Measurements from ENCODE around the gene CYP2F1. TPM values are rescaled to one million over a fixed set of nuclear protein-coding genes. Genes with fewer than 3 reads are reported as not detected.
"Not testable (repeated sequence)": the region's sequence is repeated elsewhere in the genome, so short reads cannot be mapped to it uniquely, and the experiment has no call there.

CYP2F1 gene
- total and polyA plus RNA-seq, 3 experiments from 2014 or later: not detected

DNA sequence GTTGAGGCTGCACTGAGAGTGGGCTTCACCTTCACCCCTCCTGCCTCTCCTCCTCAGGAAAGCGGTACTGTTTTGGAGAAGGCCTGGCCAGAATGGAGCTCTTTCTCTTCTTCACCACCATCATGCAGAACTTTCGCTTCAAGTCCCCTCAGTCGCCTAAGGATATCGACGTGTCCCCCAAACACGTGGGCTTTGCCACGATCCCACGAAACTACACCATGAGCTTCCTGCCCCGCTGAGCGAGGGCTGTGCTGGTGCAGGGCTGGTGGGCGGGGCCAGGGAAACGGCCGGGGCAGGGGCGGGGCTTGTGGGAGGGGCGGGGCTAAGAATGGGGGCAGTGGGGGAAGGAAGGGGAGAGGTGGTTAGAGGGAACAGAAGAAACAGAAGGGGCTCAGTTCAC, 18.5 kb upstream of the CYP2F1 start:
- Mint-ChIP-seq H3K9me3 (peaks cover 0 to 7% (median 2%) of the 10 kb centered on the region in 5 donors), H3K4me3 (no peak overlapping the region), H3K27me3 (peaks cover 36 to 57% of the 10 kb centered on the region in 2 donors), H3K27ac (no peak overlapping the region), H3K4me1 (peaks cover 3 to 11% (median 3%) of the 10 kb centered on the region in 3 donors), H3K36me3 (peaks cover 0 to 6% (median 0%) of the 10 kb centered on the region in 3 donors)
- DNase-seq: no peak
- H3K36me3 ChIP-seq (ENCODE audit: insufficient read depth, low read length): no peaks in the 10 kb centered on the region
- H3K4me3 ChIP-seq (ENCODE audit: low read length): no peak overlapping the region
- H3K4me1 ChIP-seq (ENCODE audit: insufficient read depth, low read length): no peaks in the 10 kb centered on the region
- no peak overlapping the region for H3K27ac ChIP-seq (ENCODE audit: low read depth, low read length)
- ChIA-PET CTCF (no interaction called here), POLR2A (no interaction called here)
- peaks cover 7% of the 10 kb centered on the region for H3K27me3 ChIP-seq (ENCODE audit: insufficient read depth, low read length, poor library complexity, severe bottlenecking)
- no peaks in the 10 kb centered on the region for H3K9me3 ChIP-seq (ENCODE audit: low read length)

DNA sequence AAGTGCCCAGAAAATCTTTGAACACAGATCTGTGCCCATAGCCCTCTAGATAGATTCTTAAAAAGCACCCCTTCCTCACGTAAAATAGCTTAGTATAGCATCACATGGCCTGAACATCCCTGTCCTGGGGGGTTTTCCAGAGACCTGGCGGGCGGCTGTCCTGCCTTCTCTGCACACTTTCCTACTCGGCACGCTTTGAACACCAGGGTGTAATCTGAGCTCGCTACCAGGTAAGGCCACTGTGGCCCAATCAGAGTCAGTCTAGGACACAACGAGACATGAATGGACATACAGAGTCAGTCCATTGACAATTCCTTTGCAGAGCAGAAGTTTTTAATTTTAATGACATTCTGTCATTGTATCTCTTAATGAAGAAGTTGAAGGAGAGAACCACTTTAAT, 17.9 kb upstream of the CYP2F1 start:
- Histone ChIP-seq H3K4me3 (ENCODE audit: low read length) (no peak overlapping the region), H3K27ac (ENCODE audit: low read depth, low read length) (no peak overlapping the region), H3K27me3 (ENCODE audit: insufficient read depth, low read length, poor library complexity, severe bottlenecking) (peaks cover 7% of the 10 kb centered on the region), H3K36me3 (ENCODE audit: insufficient read depth, low read length) (no peaks in the 10 kb centered on the region), H3K4me1 (ENCODE audit: insufficient read depth, low read length) (no peaks in the 10 kb centered on the region), H3K9me3 (ENCODE audit: low read length) (no peaks in the 10 kb centered on the region)
- peaks cover 33 to 51% of the 10 kb centered on the region in 2 donors for H3K27me3 Mint-ChIP-seq
- peaks cover 3 to 11% (median 3%) of the 10 kb centered on the region in 3 donors for H3K4me1 Mint-ChIP-seq
- ChIA-PET CTCF (no interaction called here), POLR2A (no interaction called here)
- H3K27ac Mint-ChIP-seq: no peak overlapping the region
- peak overlapping the region in 1 of 7 donors; percentile 29 for H3K4me3 Mint-ChIP-seq
- DNase-seq: no peak
- H3K9me3 Mint-ChIP-seq: peaks cover 2 to 13% (median 4%) of the 10 kb centered on the region in 5 donors
- H3K36me3 Mint-ChIP-seq: peaks cover 0 to 10% (median 0%) of the 10 kb centered on the region in 3 donors

DNA sequence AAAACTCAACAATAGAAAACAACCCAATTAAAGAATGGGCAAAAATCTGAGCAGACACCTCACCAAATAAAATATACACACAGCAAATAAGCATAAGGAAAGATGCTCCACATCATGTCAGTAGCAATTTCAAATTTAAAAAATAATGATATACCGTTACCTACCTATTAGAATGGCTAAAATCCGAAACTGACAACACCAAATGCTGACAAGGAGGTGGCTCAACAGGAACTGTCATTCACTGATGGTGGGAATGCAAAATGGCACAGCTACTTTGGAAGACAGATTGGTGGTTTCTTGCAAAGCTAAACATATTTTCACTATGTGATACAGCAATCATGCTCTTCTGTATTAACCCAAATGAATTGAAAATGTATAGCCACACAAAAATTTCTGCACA, 16.9 kb upstream of the CYP2F1 start:
- H3K9me3 ChIP-seq (ENCODE audit: low read length): no peaks in the 10 kb centered on the region
- peaks cover 28 to 44% of the 10 kb centered on the region in 2 donors for H3K27me3 Mint-ChIP-seq
- H3K4me1 Mint-ChIP-seq: peaks cover 3 to 11% (median 3%) of the 10 kb centered on the region in 3 donors
- no peak overlapping the region for H3K4me3 ChIP-seq (ENCODE audit: low read length)
- CTCF ChIA-PET: no interaction called here
- peaks cover 6% of the 10 kb centered on the region for H3K27me3 ChIP-seq (ENCODE audit: insufficient read depth, low read length, poor library complexity, severe bottlenecking)
- H3K4me3 Mint-ChIP-seq: no peak overlapping the region
- H3K27ac Mint-ChIP-seq: no peak overlapping the region
- POLR2A ChIA-PET: no interaction called here
- no peak overlapping the region for H3K27ac ChIP-seq (ENCODE audit: low read depth, low read length)
- H3K36me3 Mint-ChIP-seq: peaks cover 0 to 19% (median 0%) of the 10 kb centered on the region in 3 donors
- peaks cover 10 to 22% (median 14%) of the 10 kb centered on the region in 5 donors for H3K9me3 Mint-ChIP-seq
- no peaks in the 10 kb centered on the region for H3K36me3 ChIP-seq (ENCODE audit: insufficient read depth, low read length)
- DNase-seq: no peak
- H3K4me1 ChIP-seq (ENCODE audit: insufficient read depth, low read length): no peaks in the 10 kb centered on the region

DNA sequence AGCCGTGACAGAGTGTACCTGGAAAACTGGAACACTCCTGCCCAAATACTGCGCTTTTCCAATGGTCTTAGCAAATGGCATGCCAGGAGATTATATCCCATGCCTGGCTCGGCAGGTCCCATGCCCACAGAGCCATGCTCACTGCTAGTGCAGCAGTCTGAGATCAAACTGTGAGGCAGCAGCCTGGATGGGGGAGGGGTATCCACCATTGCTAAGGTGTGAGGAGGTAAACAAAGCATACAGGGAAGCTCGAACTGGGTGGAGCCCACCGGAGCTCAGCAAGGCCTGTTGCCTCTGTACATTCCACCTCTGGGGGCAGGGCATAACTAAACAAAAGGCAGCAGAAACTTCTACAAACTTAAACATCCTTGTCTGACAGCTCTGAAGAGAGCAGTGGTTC, 15.5 kb upstream of the CYP2F1 start:
- Mint-ChIP-seq H3K4me1 (peaks cover 3 to 11% (median 3%) of the 10 kb centered on the region in 3 donors), H3K27me3 (peaks cover 27 to 30% of the 10 kb centered on the region in 2 donors), H3K4me3 (no peak overlapping the region), H3K36me3 (peaks cover 0 to 22% (median 0%) of the 10 kb centered on the region in 3 donors), H3K9me3 (peaks cover 10 to 25% (median 16%) of the 10 kb centered on the region in 5 donors), H3K27ac (no peak overlapping the region)
- POLR2A ChIA-PET: no interaction called here
- no peaks in the 10 kb centered on the region for H3K4me1 ChIP-seq (ENCODE audit: insufficient read depth, low read length)
- H3K9me3 ChIP-seq (ENCODE audit: low read length): no peaks in the 10 kb centered on the region
- H3K36me3 ChIP-seq (ENCODE audit: insufficient read depth, low read length): no peaks in the 10 kb centered on the region
- CTCF ChIA-PET: no interaction called here
- no peaks in the 10 kb centered on the region for H3K27me3 ChIP-seq (ENCODE audit: insufficient read depth, low read length, poor library complexity, severe bottlenecking)
- no peak overlapping the region for H3K27ac ChIP-seq (ENCODE audit: low read depth, low read length)
- no peak for DNase-seq
- no peak overlapping the region for H3K4me3 ChIP-seq (ENCODE audit: low read length)

DNA sequence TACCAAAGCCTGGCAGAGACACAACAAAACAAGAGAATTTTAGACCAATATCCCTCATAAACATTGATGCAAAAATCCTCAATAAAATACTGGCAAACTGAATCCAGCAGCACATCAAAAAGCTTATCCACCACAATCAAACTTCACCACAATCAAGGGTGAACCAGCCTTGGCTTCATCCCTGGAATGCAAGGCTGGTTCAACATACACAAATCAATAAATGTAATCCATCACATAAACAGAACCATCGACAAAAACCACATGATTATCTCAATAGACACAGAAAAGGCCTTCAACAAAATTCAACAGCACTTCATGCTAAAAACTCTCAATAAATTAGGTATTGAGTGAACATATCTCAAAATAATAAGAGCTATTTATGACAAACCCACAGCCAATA, 12.0 kb upstream of the CYP2F1 start:
- H3K27me3 ChIP-seq (ENCODE audit: insufficient read depth, low read length, poor library complexity, severe bottlenecking); DNase-seq; CTCF ChIA-PET; POLR2A ChIA-PET; H3K27ac ChIP-seq (ENCODE audit: low read depth, low read length); H3K9me3 ChIP-seq (ENCODE audit: low read length); H3K4me1 ChIP-seq (ENCODE audit: insufficient read depth, low read length); H3K4me1 Mint-ChIP-seq; H3K4me3 Mint-ChIP-seq; H3K36me3 ChIP-seq (ENCODE audit: insufficient read depth, low read length); H3K4me3 ChIP-seq (ENCODE audit: low read length): not testable (repeated sequence)
- H3K27ac Mint-ChIP-seq: peak overlapping the region in 1 of 8 donors; percentile 40
- H3K9me3 Mint-ChIP-seq: peaks cover 15 to 31% (median 22%) of the 10 kb centered on the region in 5 donors
- H3K36me3 Mint-ChIP-seq: peaks cover 0 to 20% (median 0%) of the 10 kb centered on the region in 3 donors
- H3K27me3 Mint-ChIP-seq: peaks cover 9 to 27% of the 10 kb centered on the region in 2 donors

DNA sequence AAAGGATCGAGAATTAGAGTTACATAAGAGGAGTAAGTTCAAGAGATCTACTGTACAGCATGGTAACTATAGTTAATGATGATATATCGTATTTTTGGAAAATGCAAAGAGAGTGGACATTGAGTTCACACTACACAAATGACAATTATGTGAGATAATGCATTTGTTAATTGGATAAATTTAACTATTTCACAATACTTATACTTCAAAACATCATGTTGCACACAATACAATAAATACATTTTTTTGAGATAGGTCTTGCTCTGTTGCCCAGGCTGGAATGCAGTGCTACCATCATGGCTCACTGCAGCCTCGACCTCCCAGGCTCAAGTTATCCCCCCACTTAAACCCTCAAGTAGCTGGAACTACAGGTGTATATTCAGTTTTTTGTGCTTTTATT, 8.1 kb upstream of the CYP2F1 start:
- H3K4me1 ChIP-seq (ENCODE audit: insufficient read depth, low read length): no peaks in the 10 kb centered on the region
- no peak overlapping the region for H3K27ac ChIP-seq (ENCODE audit: low read depth, low read length)
- Mint-ChIP-seq H3K4me3 (no peak overlapping the region), H3K36me3 (peaks cover 0 to 12% (median 0%) of the 10 kb centered on the region in 3 donors), H3K27ac (no peak overlapping the region), H3K27me3 (peaks cover 6 to 16% of the 10 kb centered on the region in 2 donors), H3K9me3 (peaks cover 13 to 20% (median 18%) of the 10 kb centered on the region in 5 donors), H3K4me1 (no peaks in the 10 kb centered on the region)
- ChIA-PET POLR2A (no interaction called here), CTCF (no interaction called here)
- no peaks in the 10 kb centered on the region for H3K27me3 ChIP-seq (ENCODE audit: insufficient read depth, low read length, poor library complexity, severe bottlenecking)
- no peaks in the 10 kb centered on the region for H3K9me3 ChIP-seq (ENCODE audit: low read length)
- H3K36me3 ChIP-seq (ENCODE audit: insufficient read depth, low read length): no peaks in the 10 kb centered on the region
- DNase-seq: no peak
- no peak overlapping the region for H3K4me3 ChIP-seq (ENCODE audit: low read length)

DNA sequence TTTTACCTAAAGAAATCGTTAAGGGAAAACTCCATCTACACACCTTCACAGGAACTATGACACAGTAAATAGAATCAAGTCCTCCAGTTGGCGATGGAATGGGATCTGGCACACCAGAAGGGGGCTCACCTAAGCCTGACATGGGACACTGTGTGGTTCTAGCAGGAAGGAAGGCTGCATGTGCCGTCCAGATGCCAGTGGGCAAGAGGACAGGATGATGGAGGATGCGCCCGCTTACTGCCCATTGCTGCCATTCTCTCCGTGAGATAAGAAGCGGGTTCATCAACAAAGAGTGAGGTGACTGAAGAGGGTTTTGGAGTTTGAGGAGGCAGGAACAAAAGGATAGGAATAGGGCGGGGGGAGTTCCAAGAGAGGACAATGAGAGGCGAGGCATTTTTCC, 2.9 kb upstream of the CYP2F1 start:
- H3K27ac ChIP-seq (ENCODE audit: low read depth, low read length): no peak overlapping the region
- no peaks in the 10 kb centered on the region for H3K27me3 ChIP-seq (ENCODE audit: insufficient read depth, low read length, poor library complexity, severe bottlenecking)
- no peak overlapping the region for H3K27ac Mint-ChIP-seq
- no peaks in the 10 kb centered on the region for H3K36me3 ChIP-seq (ENCODE audit: insufficient read depth, low read length)
- H3K4me3 Mint-ChIP-seq: no peak overlapping the region
- no peaks in the 10 kb centered on the region for H3K4me1 Mint-ChIP-seq
- H3K27me3 Mint-ChIP-seq: peaks cover 3 to 4% of the 10 kb centered on the region in 2 donors
- POLR2A ChIA-PET: no interaction called here
- no peaks in the 10 kb centered on the region for H3K4me1 ChIP-seq (ENCODE audit: insufficient read depth, low read length)
- no peak overlapping the region for H3K4me3 ChIP-seq (ENCODE audit: low read length)
- H3K9me3 ChIP-seq (ENCODE audit: low read length): no peaks in the 10 kb centered on the region
- no peak for DNase-seq
- no peaks in the 10 kb centered on the region for H3K36me3 Mint-ChIP-seq
- CTCF ChIA-PET: no interaction called here
- H3K9me3 Mint-ChIP-seq: peaks cover 0 to 3% (median 0%) of the 10 kb centered on the region in 5 donors

DNA sequence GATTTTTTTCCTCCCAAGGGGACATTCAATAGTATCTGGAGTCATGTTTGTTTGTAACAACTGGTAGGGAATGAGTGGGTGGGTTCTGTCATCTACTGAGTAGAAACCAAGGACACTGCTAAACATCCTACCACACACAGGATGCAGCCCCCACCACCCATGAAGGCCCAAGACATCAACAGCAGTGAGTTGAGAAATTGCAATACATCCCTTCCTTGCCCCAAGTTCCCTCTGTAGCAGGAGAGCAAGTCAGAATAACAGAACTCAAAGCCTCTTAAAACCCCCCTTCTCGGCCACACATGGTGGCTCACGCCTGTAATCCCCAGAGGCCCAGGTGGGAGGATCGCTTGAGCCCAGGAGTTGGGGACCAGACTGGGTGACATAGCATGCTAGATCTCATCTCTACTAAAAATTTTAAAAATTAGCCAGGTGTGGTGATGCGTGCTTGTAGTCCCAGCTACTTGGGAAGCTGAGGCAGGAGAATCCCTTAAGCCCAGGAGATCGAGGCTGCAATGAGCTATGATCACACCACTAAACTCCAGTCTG, 2.4 kb upstream of the CYP2F1 start:
- H3K4me1 Mint-ChIP-seq: no peaks in the 10 kb centered on the region

More for the DNA sequence above, 2.4 kb upstream of the CYP2F1 start:
- no peak overlapping the region for H3K27ac ChIP-seq (ENCODE audit: low read depth, low read length)
- DNase-seq: no peak
- H3K27me3 ChIP-seq (ENCODE audit: insufficient read depth, low read length, poor library complexity, severe bottlenecking): no peaks in the 10 kb centered on the region
- no peaks in the 10 kb centered on the region for H3K9me3 ChIP-seq (ENCODE audit: low read length)
- ChIA-PET CTCF (no interaction called here), POLR2A (no interaction called here)
- no peaks in the 10 kb centered on the region for H3K4me1 ChIP-seq (ENCODE audit: insufficient read depth, low read length)
- peak overlapping the region in 2 of 8 donors; percentile 16 to 25 for H3K27ac Mint-ChIP-seq
- no peaks in the 10 kb centered on the region for H3K36me3 ChIP-seq (ENCODE audit: insufficient read depth, low read length)
- H3K27me3 Mint-ChIP-seq: peaks cover 1 to 3% of the 10 kb centered on the region in 2 donors
- no peak overlapping the region for H3K4me3 Mint-ChIP-seq
- peaks cover 0 to 3% (median 0%) of the 10 kb centered on the region in 5 donors for H3K9me3 Mint-ChIP-seq
- H3K36me3 Mint-ChIP-seq: peaks cover 0 to 2% (median 0%) of the 10 kb centered on the region in 3 donors
- no peak overlapping the region for H3K4me3 ChIP-seq (ENCODE audit: low read length)
